ENCODE measurements around the gene SPATC1L.
A peak's percentile ranks its signal among the peaks of the same experiment; 100 is the strongest.
"Not testable (repeated sequence)": the region's sequence is repeated elsewhere in the genome, so short reads cannot be mapped to it uniquely, and the experiment has no call there.

SPATC1L gene

DNA sequence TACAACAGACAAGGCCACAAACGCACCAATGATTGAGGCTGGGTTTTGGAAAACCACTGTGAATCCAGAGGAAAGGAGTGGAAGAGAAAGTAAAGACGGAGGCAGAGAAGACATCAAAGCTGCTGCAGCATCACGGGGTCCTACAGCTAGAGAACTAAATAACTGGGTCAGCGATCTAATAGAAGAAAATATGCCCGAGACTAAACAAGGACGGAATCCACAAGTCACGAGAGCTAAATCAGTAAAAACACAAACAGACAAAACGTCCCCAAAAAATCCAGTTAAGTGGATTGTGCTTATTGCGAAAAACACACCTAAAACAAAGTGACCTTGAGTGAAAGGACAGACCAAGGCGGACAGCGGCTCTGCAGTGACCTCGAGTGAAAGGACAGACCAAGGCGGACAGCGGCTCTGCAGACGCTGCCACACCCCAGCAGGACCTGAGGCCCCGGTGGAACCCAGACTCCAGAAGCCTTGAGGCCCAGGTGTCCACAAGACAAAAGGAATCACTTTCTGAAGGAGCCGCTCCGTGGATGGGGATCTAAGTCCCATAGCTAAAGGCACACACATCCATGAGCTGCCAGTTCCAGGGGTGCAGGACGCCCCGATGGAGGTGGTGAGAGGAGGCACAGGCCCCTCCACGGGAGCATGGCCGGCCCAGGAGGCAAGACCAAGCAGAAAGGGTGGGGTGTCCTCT is 34.9 kb downstream of the SPATC1L start:
- DNase-seq = no peak

DNA sequence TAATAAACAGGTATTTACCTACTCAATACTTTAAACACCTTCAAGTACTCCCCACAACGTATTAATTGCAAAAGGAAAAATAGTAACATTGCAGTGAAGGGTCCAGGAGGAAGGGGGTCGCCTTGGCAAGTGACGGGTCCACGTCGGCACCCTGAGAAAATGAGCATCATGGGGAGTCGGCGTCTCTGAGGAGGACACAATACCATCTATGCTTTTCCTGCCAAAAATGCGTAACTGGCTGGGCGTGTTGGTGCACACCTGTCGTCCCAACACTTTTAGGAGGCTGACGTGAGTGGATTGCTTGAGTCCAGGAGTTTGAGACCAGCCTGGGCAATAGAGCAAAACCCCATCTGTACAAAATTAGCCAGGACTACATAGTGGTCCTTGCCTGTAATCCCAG is 36.2 kb downstream of the SPATC1L start:
- no peak for DNase-seq

DNA sequence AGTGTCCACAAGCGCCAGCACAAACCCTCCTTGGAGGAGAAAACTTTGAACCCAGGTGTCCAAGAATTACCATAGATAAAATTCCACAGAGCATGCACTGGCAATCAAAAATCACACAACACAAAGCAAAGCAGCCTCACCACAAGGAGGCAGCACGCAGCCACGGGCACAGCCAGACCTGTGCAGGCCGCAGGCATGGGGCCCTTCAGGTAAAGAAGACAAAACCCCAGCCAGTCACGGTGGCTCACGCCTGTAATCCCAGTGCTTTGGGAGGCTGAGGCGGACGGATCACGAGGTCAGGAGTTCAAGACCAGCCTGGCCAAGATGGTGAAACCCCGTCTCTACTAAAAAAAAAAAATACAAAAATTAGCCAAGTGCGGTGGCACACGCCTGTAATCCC is 36.8 kb downstream of the SPATC1L start:
- DNase-seq = peak; percentile 45

GRCh38 chr21:46146856-46147255 is 37.4 kb downstream of the SPATC1L start:
- no peak for DNase-seq

- DNase-seq = no peak
These were observed 38.2 kb downstream of the SPATC1L start for GRCh38 chr21:46145840-46146691.

DNA sequence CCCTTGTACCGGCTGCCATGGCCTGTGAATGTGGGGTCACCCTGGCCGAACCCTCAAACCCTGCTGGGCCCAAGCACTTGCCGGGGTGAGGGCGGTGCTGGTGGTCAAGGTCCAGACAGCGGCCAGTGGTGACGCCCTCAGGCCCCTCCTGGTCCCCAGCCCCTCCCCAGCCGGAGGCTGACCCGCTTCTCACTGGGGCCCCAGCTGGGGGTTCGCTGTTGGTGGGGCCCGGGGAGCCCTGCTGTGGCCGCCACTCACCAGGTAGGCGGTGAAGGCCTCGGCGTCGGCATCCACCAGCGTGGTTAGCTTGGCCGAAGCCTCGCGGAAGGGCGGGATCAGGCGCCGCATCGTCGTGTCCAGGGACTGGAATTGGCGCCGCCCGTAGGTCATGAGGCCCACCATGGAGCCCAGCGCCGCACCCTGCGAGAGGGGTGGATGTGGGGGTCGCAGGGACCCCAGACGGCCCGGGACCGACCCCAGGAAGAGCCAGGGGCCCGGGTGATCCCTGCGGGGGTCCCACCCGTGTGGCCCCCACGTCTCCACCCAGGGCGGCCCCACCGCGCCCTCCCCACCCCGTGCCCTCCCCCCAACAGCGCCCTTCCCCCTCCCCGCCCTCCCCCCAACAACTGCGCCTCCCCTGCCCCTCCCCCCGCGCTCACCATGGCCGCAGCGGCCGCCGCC is 39.0 kb downstream of the SPATC1L start:
- no peak for DNase-seq

GRCh38 chr21:46144464-46145070 is 39.7 kb downstream of the SPATC1L start:
- no peak for DNase-seq

DNA sequence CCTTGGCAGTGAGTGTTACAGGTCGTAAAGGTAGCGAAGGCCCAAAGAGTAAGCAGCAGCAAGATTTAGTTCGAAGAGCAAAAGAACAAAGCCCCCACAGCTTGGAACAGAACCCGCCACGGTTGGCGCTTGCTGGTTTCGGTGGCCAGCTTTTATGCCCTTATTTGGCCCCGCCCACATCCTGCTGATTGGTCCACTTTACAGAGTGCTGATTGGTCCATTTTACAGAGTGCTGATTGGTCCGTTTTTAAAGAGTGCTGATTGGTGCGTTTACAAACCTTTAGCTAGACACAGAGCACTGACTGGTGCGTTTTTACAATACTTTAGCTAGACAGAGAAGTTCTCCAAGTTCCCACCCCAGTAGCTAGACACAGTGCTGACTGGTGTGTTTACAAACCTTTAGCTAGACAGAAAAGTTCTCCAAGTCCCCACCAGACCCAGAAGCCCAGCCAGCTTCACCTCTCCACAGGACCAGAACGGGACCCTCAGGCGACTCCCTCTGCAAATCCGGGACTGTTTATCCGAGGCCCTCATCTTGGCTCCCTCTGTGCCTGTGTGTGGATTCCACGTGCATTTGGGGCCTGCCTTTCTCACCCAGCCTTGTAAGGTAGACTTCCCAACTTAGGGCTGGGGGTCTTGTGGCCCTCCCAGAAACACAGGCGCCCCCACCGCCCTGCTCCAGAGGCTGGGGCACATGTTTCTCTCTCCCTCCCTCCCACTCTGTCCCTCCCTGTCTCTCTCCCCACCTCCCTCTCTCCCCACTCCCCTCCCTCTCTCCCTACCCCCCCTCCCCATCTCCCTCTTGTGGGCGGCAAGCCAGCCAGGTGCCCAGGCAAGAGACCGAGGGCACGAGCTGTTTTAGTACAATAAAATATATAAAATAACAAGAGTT is 41.4 kb downstream of the SPATC1L start:
- peak; percentile 15 for DNase-seq

DNA sequence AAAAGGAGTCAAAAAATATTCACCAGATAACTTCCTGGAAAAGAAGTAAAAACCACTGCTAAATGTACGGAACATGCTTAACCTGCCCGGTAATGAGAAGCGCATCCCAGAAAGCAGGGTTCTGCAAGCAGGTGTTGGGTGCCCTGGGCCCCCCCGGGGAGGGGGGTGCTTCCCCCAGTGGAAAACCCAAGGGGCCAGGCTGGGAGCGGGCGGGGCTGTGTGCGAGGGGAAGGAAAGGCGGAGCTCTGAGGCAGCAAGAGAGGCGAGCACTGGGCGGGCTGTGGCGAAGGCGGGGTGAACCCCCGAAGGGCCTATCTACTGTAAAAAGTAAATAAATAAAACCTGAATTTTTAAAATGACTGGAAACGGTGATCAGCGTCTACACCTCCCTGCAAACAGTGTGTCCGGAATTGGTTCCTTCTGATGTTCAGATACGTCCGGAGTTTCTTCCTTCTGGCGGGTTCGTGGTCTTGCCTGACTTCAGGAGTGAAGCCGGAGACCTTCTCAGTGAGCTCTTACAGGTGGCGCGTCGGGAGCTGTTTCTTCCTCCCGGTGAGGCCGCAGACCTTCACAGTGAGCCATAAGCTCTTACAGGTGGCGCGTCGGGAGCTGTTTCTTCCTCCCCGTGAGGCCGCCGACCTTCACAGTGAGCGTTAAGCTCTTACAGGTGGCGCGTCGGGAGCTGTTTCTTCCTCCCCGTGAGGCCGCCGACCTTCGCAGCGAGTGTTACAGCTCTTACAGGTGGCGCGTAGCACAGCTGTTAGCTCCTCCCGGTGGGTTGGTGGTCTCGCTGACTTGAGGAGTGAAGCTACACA is 42.3 kb downstream of the SPATC1L start:
- no peak for DNase-seq

- DNase-seq = not testable (repeated sequence)
These were observed 43.8 kb downstream of the SPATC1L start for GRCh38 chr21:46140352-46141003.

- no peak for DNase-seq
These were observed 44.6 kb downstream of the SPATC1L start for GRCh38 chr21:46139686-46140085.

DNA sequence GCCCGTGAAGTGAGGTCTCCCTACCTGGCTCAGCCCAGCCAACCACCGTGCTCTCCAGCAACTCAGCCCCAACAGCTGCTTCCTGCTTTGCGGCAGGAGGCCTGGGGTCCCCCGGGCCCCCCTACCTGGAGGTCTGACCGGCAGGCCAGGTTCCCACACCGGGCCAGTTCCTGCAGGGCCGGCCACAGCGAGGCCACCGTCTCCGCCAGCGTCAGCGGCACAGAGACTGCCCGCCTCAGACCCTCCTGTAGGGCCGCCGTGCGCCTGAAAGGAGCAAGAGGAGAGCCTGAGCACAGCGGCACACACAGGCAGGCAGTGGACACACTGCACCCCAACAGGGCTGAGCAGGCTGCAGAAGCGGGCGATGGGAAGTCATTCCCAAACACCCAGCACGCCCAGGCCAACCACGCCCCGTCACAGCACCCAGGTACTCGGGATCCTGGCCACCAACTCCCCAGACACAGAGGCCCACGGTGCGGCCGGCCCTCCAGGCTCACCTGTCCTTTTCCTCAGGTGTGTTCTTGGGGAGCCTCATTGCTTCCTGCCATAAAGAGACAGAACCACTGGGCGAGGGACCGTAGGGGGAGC is 45.8 kb downstream of the SPATC1L start:
- no peak for DNase-seq

DNA sequence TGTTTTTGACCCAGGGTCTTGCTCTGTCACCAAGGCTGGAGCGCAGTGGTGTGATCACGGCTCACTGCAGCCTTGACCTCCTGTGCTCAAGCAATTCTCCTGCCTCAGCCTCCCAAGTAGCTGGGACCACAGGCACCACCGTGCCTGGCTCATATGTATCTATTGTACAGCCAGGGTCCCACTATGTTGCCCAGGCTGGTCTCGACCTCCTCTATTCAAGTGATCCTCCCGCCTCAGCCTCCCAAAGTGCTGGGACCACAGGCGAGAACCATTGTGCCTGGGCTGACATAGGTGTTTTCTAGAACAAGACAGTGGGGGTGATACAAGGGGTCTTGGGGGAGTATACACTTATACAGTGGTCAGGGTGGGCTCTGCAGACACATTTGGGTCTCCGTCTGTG is 46.4 kb downstream of the SPATC1L start:
- no peak for DNase-seq

DNA sequence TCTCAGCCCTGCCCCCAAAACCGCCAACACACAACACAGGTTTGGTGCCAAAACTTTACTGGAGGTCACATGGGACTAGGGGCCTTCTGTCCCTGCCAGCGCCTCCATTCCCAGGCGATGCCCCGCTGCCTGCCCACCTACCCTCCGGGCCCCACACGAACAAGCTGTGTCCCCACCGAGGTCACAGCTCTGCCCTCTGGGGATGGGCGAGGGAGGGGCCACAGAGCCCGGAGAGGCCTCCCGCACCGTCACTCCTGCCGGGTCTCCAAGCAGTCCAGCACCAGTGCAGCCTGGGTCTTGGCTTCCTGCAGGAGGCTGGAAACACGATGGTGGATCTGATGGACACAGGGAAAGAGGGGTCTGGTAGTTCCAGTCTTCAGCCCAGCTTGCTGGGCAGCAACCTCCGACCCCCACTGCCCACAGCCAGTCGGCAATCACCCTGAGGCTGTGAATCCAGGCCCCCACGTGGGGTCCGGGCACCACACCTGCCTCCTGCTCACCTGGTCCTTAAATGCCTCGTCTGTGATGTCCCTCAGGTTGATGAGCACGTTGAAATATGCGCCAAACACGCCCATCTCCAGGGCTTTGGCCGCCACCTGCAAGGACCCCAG is 47.4 kb downstream of the SPATC1L start:
- DNase-seq = no peak

DNA sequence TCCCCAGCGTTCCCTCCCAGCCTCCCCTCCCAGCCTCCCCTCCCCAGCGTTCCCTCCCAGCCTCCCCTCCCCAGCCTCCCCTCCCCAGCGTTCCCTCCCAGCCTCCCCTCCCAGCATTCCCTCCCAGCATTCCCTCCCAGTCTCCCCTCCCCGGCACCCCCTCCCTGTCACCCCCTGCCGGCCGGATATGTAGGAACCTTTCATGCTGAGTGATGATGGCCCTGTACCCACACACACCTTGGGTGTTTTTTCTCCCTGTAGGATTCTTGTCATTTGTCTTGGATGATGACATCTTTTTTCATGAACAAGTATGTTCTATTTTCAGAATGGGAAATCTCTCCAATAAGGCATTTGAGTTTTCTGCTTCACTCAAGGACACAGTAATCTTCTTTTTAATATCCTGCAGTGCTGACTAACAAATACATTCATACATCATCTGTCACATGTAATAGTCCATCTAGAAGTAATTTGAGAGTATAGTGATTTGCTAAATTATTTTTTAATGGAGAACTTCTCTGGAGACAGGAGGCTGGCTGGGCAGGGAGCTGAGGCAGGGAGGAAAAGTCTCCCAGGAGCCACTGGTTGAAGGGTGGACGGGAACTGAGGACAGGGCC is 48.4 kb downstream of the SPATC1L start:
- no peak for DNase-seq

GRCh38 chr21:46131838-46132651 is 52.2 kb downstream of the SPATC1L start:
- DNase-seq = no peak

DNA sequence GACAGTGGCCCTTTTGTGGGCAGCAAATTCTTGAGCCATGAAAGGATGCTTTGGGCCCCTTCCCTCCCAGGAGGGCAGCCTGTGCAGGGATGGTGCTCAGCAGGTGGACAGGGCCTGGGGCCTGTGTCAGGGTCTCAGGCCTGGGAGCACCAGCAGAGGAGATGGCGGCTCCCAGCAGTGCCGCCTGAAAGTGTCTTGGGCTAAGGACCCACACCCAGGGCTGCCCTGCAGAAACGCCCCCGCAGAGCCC is 52.7 kb downstream of the SPATC1L start:
- no peak for DNase-seq

- DNase-seq = no peak
These were observed 53.2 kb downstream of the SPATC1L start for GRCh38 chr21:46130831-46131587.

All from activated naive CD4-positive, alpha-beta T cell treated with Interleukin-2 at 50 U/mL for 16 hours (primary cell).